Motor neuron (in vitro differentiated cells): ENCODE results near the gene CFAP298. TPM values are rescaled to one million over a fixed set of nuclear protein-coding genes. Genes with fewer than 3 reads are reported as not detected.

ENCODE experiments used
- ATAC-seq, 8 experiments: fragments of 200-7000 bp; cut with Tn5 transposase; replicated peaks in 6 of 8; 2 replicates each; pipeline ENCODE4 v1.8.0; 2021; ENCODE audit warnings: mild to moderate bottlenecking in 8 of 8, moderate library complexity in 8 of 8
- H3K27ac ChIP-seq, 2 donors: fragments of 250-450 bp; sonication (Bioruptor Pico); 2 replicates each; pipeline ENCODE4 v1.9.0; 2021; ENCODE audit warnings: antibody characterized with exemption in 2 of 2, mild to moderate bottlenecking in 2 of 2, moderate library complexity in 1 of 2
- H3K4me1 ChIP-seq, 2 donors: fragments of 250-450 bp; sonication (Bioruptor Pico); replicated peaks in 1 of 2; 2 replicates each; pipeline ENCODE4 v1.6.1; 2021; ENCODE audit warnings: antibody characterized with exemption in 2 of 2, mild to moderate bottlenecking in 2 of 2, moderate library complexity in 1 of 2
- H3K4me3 ChIP-seq, 5 donors: fragments of 250-450 bp; sonication (Bioruptor Pico); 2 replicates each; pipeline ENCODE4 v1.9.0; 2021; ENCODE audit warnings: antibody characterized with exemption in 5 of 5, mild to moderate bottlenecking in 5 of 5, moderate library complexity in 4 of 5
- WGBS, 10 experiments: fragments of 450-650 bp; shearing (Covaris generic); methylation state at CpG; one replicate each; pipeline ENCODE4 v1.0.0; 2022; 5-methylcytosine and 5-hydroxymethylcytosine counted together
- in situ Hi-C, 9 experiments: fragments of 400-800 bp; cut with MboI; loops; one replicate each; pipeline ENCODE4 v1.15.0; 2021; ENCODE audit warnings: low sequenced_read_pairs in 9 of 9, low pct_unique_long_range_greater_than_20kb in 2 of 9; ENCODE audit not compliant: unreplicated experiment in 9 of 9
- total RNA-seq, 8 experiments: library from RNA; unstranded; fragments of 300-600 nt; gene quantifications; 2 replicates each; pipeline versions ENCODE4 v1.2.3 to v1.2.4, GENCODE V29; 2022

Gene CFAP298
- total RNA-seq, 8 experiments from 2014 or later, result 24.2 to 267 (median 33.8) TPM

GRCh38 chr21:32592929-32593502 lies 19.2 kb downstream of the CFAP298 start:
- Histone ChIP-seq H3K27ac (no peak overlapping the region), H3K4me1 (peaks cover 0 to 4% of the 10 kb centered on the region in 2 donors), H3K4me3 (no peak overlapping the region)
- no peak for ATAC-seq
- 40 to 95% (median 61%) methylated on average over 1 to 7 of the region's 10 CpGs; no CpG with 5 or more reads in 3 of the 10 experiments for WGBS, 10 experiments
- in situ Hi-C loops, result loop anchor here in 3 of 9 experiments (25.0 kb wide), 1 partner anchor 181 kb away; the partner anchor contains the start of gene EVA1C (in 3 of the 3)

- no peak for ATAC-seq
- peaks cover 0 to 4% of the 10 kb centered on the region in 2 donors for H3K4me1 ChIP-seq
- H3K27ac ChIP-seq, result no peak overlapping the region
- no peak overlapping the region for H3K4me3 ChIP-seq
- in situ Hi-C loops, result loop anchor here in 3 of 9 experiments (25.0 kb wide), 1 partner anchor 178 kb away; the partner anchor contains the start of gene EVA1C (in 3 of the 3)
- WGBS, 10 experiments, result 60 to 100% (median 74%) methylated on average over 2 to 4 of the region's 4 CpGs; no CpG with 5 or more reads in 1 of the 10 experiments
These were observed 22.0 kb downstream of the CFAP298 start for GRCh38 chr21:32590130-32590529.

- Histone ChIP-seq H3K4me3 (no peak overlapping the region), H3K4me1 (no peaks in the 10 kb centered on the region), H3K27ac (no peak overlapping the region)
- no peak for ATAC-seq
- WGBS, 10 experiments, result 86 to 100% (median 94%) methylated on average over 1 to 4 of the region's 5 CpGs; no CpG with 5 or more reads in 1 of the 10 experiments
- in situ Hi-C loops, result loop anchor here in 3 of 9 experiments (25.0 kb wide), 1 partner anchor 175 kb away; the partner anchor contains the start of gene EVA1C (in 3 of the 3)
These were observed 24.5 kb downstream of the CFAP298 start for GRCh38 chr21:32587651-32588050.

- Histone ChIP-seq H3K27ac (no peak overlapping the region), H3K4me1 (no peaks in the 10 kb centered on the region), H3K4me3 (no peak overlapping the region)
- no peak for ATAC-seq
- in situ Hi-C loops, result loop anchor here in 3 of 9 experiments (25.0 kb wide), 1 partner anchor 175 kb away; the partner anchor contains the start of gene EVA1C (in 3 of the 3)
- WGBS, 10 experiments, result 0 to 95% (median 80%) methylated on average over 1 to 10 of the region's 13 CpGs; no CpG with 5 or more reads in 3 of the 10 experiments
These were observed 25.1 kb downstream of the CFAP298 start for GRCh38 chr21:32587120-32587519.

- Histone ChIP-seq H3K27ac (no peak overlapping the region), H3K4me1 (no peaks in the 10 kb centered on the region), H3K4me3 (no peak overlapping the region)
- ATAC-seq, result no peak
- in situ Hi-C loops, result loop anchor here in 3 of 9 experiments (25.0 kb wide), 1 partner anchor 174 kb away; the partner anchor contains the start of gene EVA1C (in 3 of the 3)
- 49 to 100% (median 78%) methylated on average over 1 to 6 of the region's 9 CpGs; no CpG with 5 or more reads in 2 of the 10 experiments for WGBS, 10 experiments
These were observed 26.2 kb downstream of the CFAP298 start for GRCh38 chr21:32585970-32586369.

GRCh38 chr21:32585042-32585710 lies 27.0 kb downstream of the CFAP298 start, which contains the start of gene TCP10L:
TCP10L (minus strand) TSS chr21:32585523; CDS start chr21:32584304, 1,219 bp downstream.
- in situ Hi-C loops, result loop anchor here in 3 of 9 experiments (25.0 kb wide), 1 partner anchor 173 kb away; the partner anchor contains the start of gene EVA1C (in 3 of the 3)
- WGBS, 10 experiments, result 37 to 89% (median 83%) methylated on average over 1 to 12 of the region's 17 CpGs; no CpG with 5 or more reads in 1 of the 10 experiments

GRCh38 chr21:32584472-32584871 lies 27.7 kb downstream of the CFAP298 start:
- no peaks in the 10 kb centered on the region for H3K4me1 ChIP-seq
- no peak overlapping the region for H3K4me3 ChIP-seq
- in situ Hi-C loops, result loop anchor here in 3 of 9 experiments (25.0 kb wide), 1 partner anchor 172 kb away; the partner anchor contains the start of gene EVA1C (in 3 of the 3)
- no peak overlapping the region for H3K27ac ChIP-seq
- ATAC-seq, result no peak
- 40 to 92% (median 80%) methylated on average over 1 to 5 of the region's 8 CpGs; no CpG with 5 or more reads in 5 of the 10 experiments for WGBS, 10 experiments

More at GRCh38 chr21:32585042-32585710, 27.0 kb downstream of the CFAP298 start, which contains the start of gene TCP10L:
- Histone ChIP-seq H3K4me1 (no peaks in the 10 kb centered on the region), H3K27ac (no peak within 1 kb of the TSS), H3K4me3 (no peak within 1 kb of the TSS)
- ATAC-seq, result no peak

GRCh38 chr21:32581732-32582131 lies 30.4 kb downstream of the CFAP298 start:
- 76 to 100% (median 95%) methylated on average over 2 to 10 of the region's 13 CpGs; no CpG with 5 or more reads in 1 of the 10 experiments for WGBS, 10 experiments
- ATAC-seq, result no peak
- in situ Hi-C loops, result loop anchor here in 3 of 9 experiments (25.0 kb wide), 1 partner anchor 169 kb away; the partner anchor contains the start of gene EVA1C (in 3 of the 3)

GRCh38 chr21:32580949-32581348 lies 31.2 kb downstream of the CFAP298 start:
- no peak for ATAC-seq
- in situ Hi-C loops, result loop anchor here in 3 of 9 experiments (25.0 kb wide), 1 partner anchor 169 kb away; the partner anchor contains the start of gene EVA1C (in 3 of the 3)
- no peak overlapping the region for H3K27ac ChIP-seq
- H3K4me1 ChIP-seq, result no peaks in the 10 kb centered on the region
- H3K4me3 ChIP-seq, result no peak overlapping the region
- 30 to 93% (median 67%) methylated on average over 2 to 13 of the region's 13 CpGs; no CpG with 5 or more reads in 6 of the 10 experiments for WGBS, 10 experiments

More at GRCh38 chr21:32581732-32582131, 30.4 kb downstream of the CFAP298 start:
- Histone ChIP-seq H3K27ac (no peak overlapping the region), H3K4me3 (no peak overlapping the region), H3K4me1 (no peaks in the 10 kb centered on the region)

GRCh38 chr21:32578107-32578691 lies 34.0 kb downstream of the CFAP298 start:
- Histone ChIP-seq H3K27ac (no peak overlapping the region), H3K4me1 (no peaks in the 10 kb centered on the region), H3K4me3 (no peak overlapping the region)
- in situ Hi-C loops, result loop anchor here in 4 of 9 experiments (10.0 to 25.0 kb wide), 2 partner anchors 166 to 173 kb away; partner anchors contain the start of gene EVA1C (in 3 of the 4)
- peak in 4 of 8 experiments; percentile 33 to 72 (median 41) for ATAC-seq
- WGBS, 10 experiments, result 20 to 100% (median 61%) methylated on average over 1 to 4 of the region's 15 CpGs; no CpG with 5 or more reads in 4 of the 10 experiments

- in situ Hi-C loops, result loop anchor here in 4 of 9 experiments (10.0 to 25.0 kb wide), 2 partner anchors 164 to 171 kb away; partner anchors contain the start of gene EVA1C (in 3 of the 4)
- no peak overlapping the region for H3K27ac ChIP-seq
- no peak for ATAC-seq
- H3K4me3 ChIP-seq, result no peak overlapping the region
- H3K4me1 ChIP-seq, result no peaks in the 10 kb centered on the region
- WGBS, 10 experiments, result 0 to 95% (median 76%) methylated on average over 1 to 5 of the region's 11 CpGs; no CpG with 5 or more reads in 7 of the 10 experiments
These were observed 36.2 kb downstream of the CFAP298 start for GRCh38 chr21:32576011-32576410.
